Endometrial microvascular endothelial cells (primary cell): ENCODE data around the gene PPFIBP1. TPM values are rescaled to one million over a fixed set of nuclear protein-coding genes. Genes with fewer than 3 reads are reported as not detected.
"Not testable (repeated sequence)": the region's sequence is repeated elsewhere in the genome, so short reads cannot be mapped to it uniquely, and the experiment has no call there.

Experiments
- in situ Hi-C: cut with HindIII; loops from 2 replicates; pipeline ENCODE4 v1.10.0; 2017; ENCODE audit warnings: low sequenced_read_pairs, low pct_unique_long_range_greater_than_20kb; ENCODE audit errors: inconsistent ontology term
- total RNA-seq: library from RNA; depleted of rRNA; stranded (reverse); fragments of >200 nt; gene quantifications from one replicate; pipeline ENCODE4 v1.2.3, GENCODE V29; 2015; ENCODE audit errors: inconsistent ontology term

Gene PPFIBP1
- total RNA-seq, 1 donor from 2014 or later: 111 TPM

GRCh38 chr12:27635349-27635972 is 111.5 kb downstream of the PPFIBP1 start:
- in situ Hi-C loops: no loop called here

GRCh38 chr12:27636569-27636968 is 112.6 kb downstream of the PPFIBP1 start:
- in situ Hi-C loops: not testable (repeated sequence)

- in situ Hi-C loops: no loop called here
These were observed 113.5 kb downstream of the PPFIBP1 start for GRCh38 chr12:27637524-27637923.

- in situ Hi-C loops: no loop called here
These were observed 115.3 kb downstream of the PPFIBP1 start for GRCh38 chr12:27639265-27639664.

GRCh38 chr12:27640566-27641200 is 116.7 kb downstream of the PPFIBP1 start:
- in situ Hi-C loops: not testable (repeated sequence)

- in situ Hi-C loops: not testable (repeated sequence)
These were observed 118.4 kb downstream of the PPFIBP1 start for GRCh38 chr12:27642361-27642760.

- in situ Hi-C loops: not testable (repeated sequence)
These were observed 118.9 kb downstream of the PPFIBP1 start for GRCh38 chr12:27642892-27643291.

GRCh38 chr12:27644158-27644845 is 120.3 kb downstream of the PPFIBP1 start:
- in situ Hi-C loops: no loop called here

- in situ Hi-C loops: no loop called here
These were observed 121.7 kb downstream of the PPFIBP1 start for GRCh38 chr12:27645671-27646070.

GRCh38 chr12:27646149-27646548 is 122.1 kb downstream of the PPFIBP1 start:
- in situ Hi-C loops: no loop called here

- in situ Hi-C loops: no loop called here
These were observed 126.0 kb downstream of the PPFIBP1 start for GRCh38 chr12:27650011-27650410.

- in situ Hi-C loops: no loop called here
These were observed 127.2 kb downstream of the PPFIBP1 start for GRCh38 chr12:27651201-27651600.

- in situ Hi-C loops: no loop called here
These were observed 128.3 kb downstream of the PPFIBP1 start for GRCh38 chr12:27652174-27652763.

- in situ Hi-C loops: no loop called here
These were observed 129.7 kb downstream of the PPFIBP1 start for GRCh38 chr12:27653661-27654060.

- in situ Hi-C loops: not testable (repeated sequence)
These were observed 131.5 kb downstream of the PPFIBP1 start for GRCh38 chr12:27655476-27655875.

- in situ Hi-C loops: no loop called here
These were observed 133.3 kb downstream of the PPFIBP1 start for GRCh38 chr12:27657296-27657695.

- in situ Hi-C loops: no loop called here
These were observed 141.7 kb downstream of the PPFIBP1 start for GRCh38 chr12:27665704-27666103.

- in situ Hi-C loops: no loop called here
These were observed 142.5 kb downstream of the PPFIBP1 start for GRCh38 chr12:27666510-27666909.

- in situ Hi-C loops: no loop called here
These were observed 143.5 kb downstream of the PPFIBP1 start for GRCh38 chr12:27667540-27667939.

- in situ Hi-C loops: no loop called here
These were observed 148.0 kb downstream of the PPFIBP1 start for GRCh38 chr12:27672051-27672450.
